Peyer's patch (tissue), 4 donors: ENCODE data around the gene BEST4. TPM values are rescaled to one million over a fixed set of nuclear protein-coding genes. Genes with fewer than 3 reads are reported as not detected.
A peak's percentile ranks its signal among the peaks of the same experiment; 100 is the strongest.
"Not testable (repeated sequence)": the region's sequence is repeated elsewhere in the genome, so short reads cannot be mapped to it uniquely, and the experiment has no call there.

Experiments used
- DNase-seq, 3 donors: peaks; one replicate each; pipeline ENCODE4 v3.0.0-alpha.2; 2017 to 2019
- H3K27ac ChIP-seq, 4 donors: fragments of 200-600 bp; sonication (generic); one replicate each; pipeline ENCODE4 v1.5.1; 2016 to 2019
- H3K27me3 ChIP-seq, 2 donors: fragments of 200-600 bp; sonication (generic); one replicate each; pipeline ENCODE4 v1.5.1; 2019
- H3K36me3 ChIP-seq, 3 donors: fragments of 200-600 bp; sonication (generic); one replicate each; pipeline ENCODE4 v1.5.1; 2016 to 2019
- H3K4me1 ChIP-seq, 4 donors: fragments of 200-600 bp; sonication (generic); one replicate each; pipeline ENCODE4 v1.5.1; 2016 to 2019
- H3K4me3 ChIP-seq, 4 donors: fragments of 200-600 bp; sonication (generic); 1 replicate in 3 of 4; 2 replicates in 1 of 4; pipeline ENCODE4 v1.5.1; 2016 to 2019; ENCODE audit warnings: mild to moderate bottlenecking in 1 of 4
- H3K9me3 ChIP-seq, 4 donors: fragments of 200-600 bp; sonication (generic); one replicate each; pipeline ENCODE4 v1.5.1; 2016 to 2019; ENCODE audit warnings: mild to moderate bottlenecking in 1 of 4
- CTCF ChIP-seq, 6 experiments: fragments of 450-650 bp in 4 of 6; fragments of 200-600 bp in 2 of 6; sonication (generic) in 1 of 6; IDR thresholded peaks; one replicate each; pipeline ENCODE4 v1.5.1; 2017 to 2019; ENCODE audit warnings: antibody characterized with exemption in 6 of 6, mild to moderate bottlenecking in 3 of 6, moderate library complexity in 1 of 6
- POLR2A ChIP-seq, 2 donors: fragments of 450-650 bp; IDR thresholded peaks; one replicate each; pipeline ENCODE4 v1.5.1; 2017; ENCODE audit warnings: antibody characterized with exemption in 2 of 2, mild to moderate bottlenecking in 2 of 2, moderate library complexity in 2 of 2
- total RNA-seq, 4 donors: library from RNA; depleted of rRNA; stranded (reverse); fragments of >200 nt; gene quantifications; one replicate each; pipeline ENCODE4 v1.1.0, GENCODE V29; 2016

The BEST4 gene
- total RNA-seq, 4 donors from 2014 or later: 5.0 to 59.8 (median 28.6) TPM

- TF ChIP-seq POLR2A (IDR thresholded peaks at IDR 0.05) (no peak), CTCF (IDR thresholded peaks at IDR 0.05) (no peak)
- Histone ChIP-seq H3K36me3 (peaks cover 0 to 42% (median 0%) of the 10 kb centered on the region in 3 donors), H3K27ac (no peak overlapping the region), H3K4me3 (no peak overlapping the region), H3K9me3 (no peaks in the 10 kb centered on the region), H3K4me1 (peaks cover 0 to 25% (median 0%) of the 10 kb centered on the region in 4 donors), H3K27me3 (no peaks in the 10 kb centered on the region)
- DNase-seq: no peak
Measured at GRCh38 chr1:44777969-44778635, 9.9 kb downstream of the BEST4 start.

GRCh38 chr1:44777547-44777946 is 10.4 kb downstream of the BEST4 start:
- H3K4me1 ChIP-seq: peaks cover 0 to 25% (median 0%) of the 10 kb centered on the region in 4 donors
- peak overlapping the region in 1 of 4 donors; percentile 21 for H3K27ac ChIP-seq
- no peak for DNase-seq
- TF ChIP-seq CTCF (IDR thresholded peaks at IDR 0.05) (no peak), POLR2A (IDR thresholded peaks at IDR 0.05) (no peak)
- H3K36me3 ChIP-seq: peaks cover 0 to 42% (median 0%) of the 10 kb centered on the region in 3 donors
- peak overlapping the region in 1 of 4 donors; percentile 96 for H3K4me3 ChIP-seq
- no peaks in the 10 kb centered on the region for H3K9me3 ChIP-seq
- no peaks in the 10 kb centered on the region for H3K27me3 ChIP-seq

GRCh38 chr1:44776730-44777068 is 11.3 kb downstream of the BEST4 start:
- Histone ChIP-seq H3K4me1 (peaks cover 0 to 25% (median 0%) of the 10 kb centered on the region in 4 donors), H3K27ac (peak overlapping the region; percentile 93 to 98 (median 96)), H3K27me3 (no peaks in the 10 kb centered on the region), H3K4me3 (peak overlapping the region; percentile 78 to 96 (median 84)), H3K36me3 (peaks cover 0 to 42% (median 0%) of the 10 kb centered on the region in 3 donors), H3K9me3 (no peaks in the 10 kb centered on the region)
- no peak for TF ChIP-seq POLR2A (IDR thresholded peaks at IDR 0.05)
- TF ChIP-seq CTCF (IDR thresholded peaks at IDR 0.05): no peak
- DNase-seq: no peak

- DNase-seq: peak; percentile 61 to 71 (median 70)
- Histone ChIP-seq H3K4me1 (peaks cover 0 to 25% (median 0%) of the 10 kb centered on the region in 4 donors), H3K27ac (peak overlapping the region; percentile 93 to 98 (median 96)), H3K27me3 (no peaks in the 10 kb centered on the region), H3K4me3 (peak overlapping the region; percentile 78 to 96 (median 84)), H3K36me3 (peaks cover 0 to 38% (median 0%) of the 10 kb centered on the region in 3 donors), H3K9me3 (no peaks in the 10 kb centered on the region)
- TF ChIP-seq CTCF (IDR thresholded peaks at IDR 0.05) (no peak), POLR2A (IDR thresholded peaks at IDR 0.05) (no peak)
Measured at GRCh38 chr1:44775930-44776729, 11.8 kb downstream of the BEST4 start.

- Histone ChIP-seq H3K36me3 (peaks cover 0 to 32% (median 0%) of the 10 kb centered on the region in 3 donors), H3K4me3 (peak within 1 kb of the TSS; percentile 78 to 96 (median 84)), H3K4me1 (peaks cover 0 to 25% (median 0%) of the 10 kb centered on the region in 4 donors), H3K9me3 (no peaks in the 10 kb centered on the region), H3K27me3 (no peaks in the 10 kb centered on the region), H3K27ac (peak within 1 kb of the TSS; percentile 93 to 98 (median 96))
- TF ChIP-seq CTCF (IDR thresholded peaks at IDR 0.05) (no peak), POLR2A (IDR thresholded peaks at IDR 0.05) (peak; percentile 89 to 95)
- DNase-seq: peak; percentile 92 to 97 (median 94)
Measured at GRCh38 chr1:44775078-44775929, 12.7 kb downstream of the BEST4 start, which contains the start of gene RPS8. Gene RPS8 (plus strand): TSS chr1:44775540. CDS start chr1:44775597, 57 bp downstream.

GRCh38 chr1:44766421-44766820 is 21.5 kb downstream of the BEST4 start:
- H3K9me3 ChIP-seq, H3K4me3 ChIP-seq, DNase-seq, H3K4me1 ChIP-seq, H3K27ac ChIP-seq, H3K36me3 ChIP-seq, H3K27me3 ChIP-seq: not testable (repeated sequence)
